ENCODE results near the gene STK32C.

DNA sequence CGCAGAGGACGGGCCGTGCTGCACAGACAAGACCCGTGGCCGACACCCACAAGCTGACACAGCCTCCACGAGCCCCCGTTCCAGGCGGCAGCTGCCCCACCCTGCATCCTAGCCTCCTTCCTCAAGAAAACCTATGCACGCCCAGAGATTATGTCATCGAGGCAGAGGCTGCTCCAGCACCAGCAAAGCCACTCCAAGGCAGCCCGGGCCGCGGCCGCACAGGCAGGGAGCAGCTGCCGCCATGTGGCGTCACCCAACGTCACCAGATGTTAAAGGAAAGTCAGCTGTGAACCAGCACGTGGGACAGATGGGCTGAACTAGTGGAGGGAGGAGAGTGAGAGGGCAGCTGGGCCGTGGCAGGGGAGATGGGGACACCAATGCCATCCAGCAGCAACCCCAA is 59.8 kb downstream of the STK32C start:
- TF ChIP-seq SIN3A (IDR thresholded peaks at IDR 0.05; ENCODE audit: low read depth, low read length) (no peak), ZNF274 (IDR thresholded peaks at IDR 0.05; ENCODE audit: insufficient read depth, insufficient read length) (no peak), CTCF (IDR thresholded peaks at IDR 0.05 in 2 of 3, conservative IDR thresholded peaks at IDR 0.05 in 1 of 3; ENCODE audit: control insufficient read depth in 2 of 3, extremely low read depth in 1 of 3, insufficient read depth in 1 of 3, low read depth in 3 of 3, low read length in 3 of 3) (no peak)

All from GM12878 (cell line).